Osteoblast (primary cell): ENCODE data around the gene IL10. TPM values are rescaled to one million over a fixed set of nuclear protein-coding genes. Genes with fewer than 3 reads are reported as not detected.
A peak's percentile ranks its signal among the peaks of the same experiment; 100 is the strongest.

ENCODE experiments used
- DNase-seq: peaks from one replicate; pipeline ENCODE4 v3.0.0; 2011; ENCODE audit warnings: low spot score, mixed read lengths; ENCODE audit not compliant: insufficient read length; ENCODE audit errors: missing footprints
- H2AFZ ChIP-seq: 2 replicates; pipeline ENCODE4 v1.6.0; 2011; ENCODE audit warnings: mild to moderate bottlenecking, low read length
- H3K27ac ChIP-seq: 2 replicates; pipeline ENCODE4 v1.5.1; 2011; ENCODE audit warnings: mild to moderate bottlenecking, low read depth, low read length, moderate library complexity
- H3K27me3 ChIP-seq: 2 replicates; pipeline ENCODE4 v1.6.0; 2012; ENCODE audit warnings: mild to moderate bottlenecking, control low read depth, inconsistent platforms, low read length, moderate library complexity; ENCODE audit not compliant: insufficient read depth
- H3K36me3 ChIP-seq: 2 replicates; pipeline ENCODE4 v1.5.1; 2011; ENCODE audit warnings: mild to moderate bottlenecking, low read length, control low read depth, moderate library complexity; ENCODE audit not compliant: insufficient read depth
- H3K4me1 ChIP-seq: 2 replicates; pipeline ENCODE4 v1.5.1; 2011; ENCODE audit warnings: mild to moderate bottlenecking, low read length, control low read depth, moderate library complexity; ENCODE audit not compliant: insufficient read depth
- H3K4me2 ChIP-seq: 2 replicates; pipeline ENCODE4 v1.6.0; 2011; ENCODE audit warnings: mild to moderate bottlenecking, low read length; ENCODE audit not compliant: insufficient read depth
- H3K4me3 ChIP-seq: fragments of 200-600 bp; sonication (generic); 3 replicates; pipeline ENCODE4 v1.5.1; 2012; ENCODE audit warnings: mild to moderate bottlenecking, low read length, inconsistent platforms; ENCODE audit not compliant: insufficient read depth
- H3K79me2 ChIP-seq: 2 replicates; pipeline ENCODE4 v1.6.0; 2012; ENCODE audit warnings: mild to moderate bottlenecking, low read length, control low read depth, inconsistent platforms; ENCODE audit not compliant: insufficient read depth
- H3K9me3 ChIP-seq: 2 replicates; pipeline ENCODE4 v1.5.1; 2011; ENCODE audit warnings: low read depth, low read length, control low read depth
- H4K20me1 ChIP-seq: 2 replicates; pipeline ENCODE4 v1.6.0; 2012; ENCODE audit warnings: mild to moderate bottlenecking, low read length, control low read depth; ENCODE audit not compliant: insufficient read depth
- CTCF ChIP-seq: IDR thresholded peaks from 2 replicates; pipeline ENCODE4 v1.5.1; 2011; ENCODE audit warnings: mild to moderate bottlenecking, low read depth, low read length, moderate library complexity; ENCODE audit errors: extremely low read depth
- total RNA-seq: library from RNA; depleted of rRNA; stranded (reverse); fragments of >200 nt; gene quantifications from 2 replicates; pipeline ENCODE4 v1.2.3, GENCODE V29; 2012

The IL10 gene
- total RNA-seq, 1 donor, result not detected

- Histone ChIP-seq H3K36me3 (peaks cover 34% of the 10 kb centered on the region), H3K27ac (no peak overlapping the region), H3K4me1 (peaks cover 14% of the 10 kb centered on the region), H2AFZ (no peak overlapping the region), H3K4me2 (no peak overlapping the region), H3K4me3 (no peak overlapping the region), H3K27me3 (no peaks in the 10 kb centered on the region), H4K20me1 (peaks cover 36% of the 10 kb centered on the region), H3K9me3 (no peaks in the 10 kb centered on the region), H3K79me2 (no peaks in the 10 kb centered on the region)
- DNase-seq, result no peak
- no peak for TF ChIP-seq CTCF
These were observed 35.2 kb downstream of the IL10 start for GRCh38 chr1:206736878-206737728.

- H4K20me1 ChIP-seq, result peaks cover 50% of the 10 kb centered on the region
These were observed 36.7 kb downstream of the IL10 start for GRCh38 chr1:206735553-206736031.

GRCh38 chr1:206734499-206735142, 37.7 kb downstream of the IL10 start:
- no peaks in the 10 kb centered on the region for H3K27me3 ChIP-seq
- H3K4me3 ChIP-seq, result no peak overlapping the region
- no peaks in the 10 kb centered on the region for H3K9me3 ChIP-seq
- H2AFZ ChIP-seq, result no peak overlapping the region
- DNase-seq, result peak; percentile 94
- H3K79me2 ChIP-seq, result peaks cover 11% of the 10 kb centered on the region
- no peak overlapping the region for H3K27ac ChIP-seq
- peaks cover 57% of the 10 kb centered on the region for H3K36me3 ChIP-seq
- H3K4me1 ChIP-seq, result peaks cover 14% of the 10 kb centered on the region
- TF ChIP-seq CTCF, result peak; percentile 86
- no peak overlapping the region for H3K4me2 ChIP-seq
- peaks cover 55% of the 10 kb centered on the region for H4K20me1 ChIP-seq

More at GRCh38 chr1:206735553-206736031, 36.7 kb downstream of the IL10 start:
- peaks cover 14% of the 10 kb centered on the region for H3K4me1 ChIP-seq
- H3K27me3 ChIP-seq, result no peaks in the 10 kb centered on the region
- peak; percentile 95 for DNase-seq
- no peak overlapping the region for H3K4me3 ChIP-seq
- peak overlapping the region; percentile 17 for H3K27ac ChIP-seq
- no peak overlapping the region for H3K4me2 ChIP-seq
- TF ChIP-seq CTCF, result no peak
- H3K9me3 ChIP-seq, result no peaks in the 10 kb centered on the region
- H2AFZ ChIP-seq, result no peak overlapping the region
- peaks cover 49% of the 10 kb centered on the region for H3K36me3 ChIP-seq
- peaks cover 2% of the 10 kb centered on the region for H3K79me2 ChIP-seq

GRCh38 chr1:206732992-206733391, 39.3 kb downstream of the IL10 start:
- Histone ChIP-seq H3K27me3 (no peaks in the 10 kb centered on the region), H2AFZ (no peak overlapping the region), H4K20me1 (peaks cover 69% of the 10 kb centered on the region), H3K4me2 (no peak overlapping the region), H3K4me3 (no peak overlapping the region), H3K36me3 (peaks cover 61% of the 10 kb centered on the region), H3K9me3 (no peaks in the 10 kb centered on the region), H3K4me1 (peaks cover 14% of the 10 kb centered on the region), H3K79me2 (peaks cover 27% of the 10 kb centered on the region), H3K27ac (no peak overlapping the region)
- DNase-seq, result no peak
- TF ChIP-seq CTCF, result no peak
